NCI-H1048 (cell line): ENCODE measurements around the gene PARD3.

Experiments used
- DNase-seq: peaks from one replicate; lab custom pipeline; 2025; lab: John Stamatoyannopoulos, UW

Gene PARD3

GRCh38 chr10:34618611-34619010 lies 196.5 kb downstream of the PARD3 start:
- DNase-seq, result no peak

GRCh38 chr10:34615770-34616169 lies 199.3 kb downstream of the PARD3 start:
- no peak for DNase-seq

GRCh38 chr10:34613491-34613890 lies 201.6 kb downstream of the PARD3 start:
- no peak for DNase-seq

GRCh38 chr10:34612938-34613337 lies 202.2 kb downstream of the PARD3 start:
- DNase-seq, result no peak

GRCh38 chr10:34612446-34612845 lies 202.7 kb downstream of the PARD3 start:
- no peak for DNase-seq

GRCh38 chr10:34609287-34609940 lies 205.7 kb downstream of the PARD3 start:
- no peak for DNase-seq

GRCh38 chr10:34607894-34608293 lies 207.2 kb downstream of the PARD3 start:
- DNase-seq, result no peak

- DNase-seq, result no peak
Measured at GRCh38 chr10:34606890-34607289, 208.2 kb downstream of the PARD3 start.

GRCh38 chr10:34602478-34602877 lies 212.6 kb downstream of the PARD3 start:
- no peak for DNase-seq

- DNase-seq, result no peak
Measured at GRCh38 chr10:34601691-34602090, 213.4 kb downstream of the PARD3 start.

GRCh38 chr10:34599026-34599795 lies 215.9 kb downstream of the PARD3 start:
- no peak for DNase-seq

GRCh38 chr10:34596351-34596750 lies 218.7 kb downstream of the PARD3 start:
- no peak for DNase-seq

- DNase-seq, result peak; percentile 80
Measured at GRCh38 chr10:34593930-34594329, 221.2 kb downstream of the PARD3 start.

- no peak for DNase-seq
Measured at GRCh38 chr10:34593374-34593890, 221.7 kb downstream of the PARD3 start.

GRCh38 chr10:34590793-34591192 lies 224.3 kb downstream of the PARD3 start:
- DNase-seq, result no peak

GRCh38 chr10:34589275-34589674 lies 225.8 kb downstream of the PARD3 start:
- no peak for DNase-seq

GRCh38 chr10:34587680-34588019 lies 227.4 kb downstream of the PARD3 start:
- no peak for DNase-seq

GRCh38 chr10:34587002-34587679 lies 228.0 kb downstream of the PARD3 start:
- no peak for DNase-seq

- DNase-seq, result peak; percentile 42
Measured at GRCh38 chr10:34585422-34586112, 229.5 kb downstream of the PARD3 start.

- no peak for DNase-seq
Measured at GRCh38 chr10:34584164-34584563, 230.9 kb downstream of the PARD3 start.

- DNase-seq, result no peak
Measured at GRCh38 chr10:34581801-34582532, 233.1 kb downstream of the PARD3 start.

GRCh38 chr10:34580643-34581042 lies 234.5 kb downstream of the PARD3 start:
- no peak for DNase-seq
